HG03060 (cell line): ENCODE data around the gene RNASE13.
"Not testable (repeated sequence)": the region's sequence is repeated elsewhere in the genome, so short reads cannot be mapped to it uniquely, and the experiment has no call there.

Experiments
- ATAC-seq: cut with Tn5 transposase; IDR thresholded peaks from one replicate; pipeline ENCODE4 v1.9.1; 2021; ENCODE audit warnings: low read depth, moderate number of reproducible peaks; ENCODE audit not compliant: unreplicated experiment

RNASE13 gene

GRCh38 chr14:20997564-20997963, 37.0 kb downstream of the RNASE13 start:
- no peak for ATAC-seq

GRCh38 chr14:20997115-20997514, 37.5 kb downstream of the RNASE13 start:
- ATAC-seq, result no peak

- ATAC-seq, result no peak
These were observed 38.1 kb downstream of the RNASE13 start for GRCh38 chr14:20996521-20996920.

- ATAC-seq, result peak; percentile 93
These were observed 44.6 kb downstream of the RNASE13 start, which contains the start of gene METTL17 for GRCh38 chr14:20989787-20990600. Gene METTL17, plus strand, starts transcription at chr14:20989980. Its CDS starts 23 bp downstream, at chr14:20990003.

GRCh38 chr14:20989471-20989786, 45.2 kb downstream of the RNASE13 start:
- ATAC-seq, result no peak

GRCh38 chr14:20988717-20989470, 45.7 kb downstream of the RNASE13 start:
- no peak for ATAC-seq

GRCh38 chr14:20986811-20987210, 47.8 kb downstream of the RNASE13 start:
- ATAC-seq, result no peak

GRCh38 chr14:20985650-20986049, 49.0 kb downstream of the RNASE13 start:
- not testable (repeated sequence) for ATAC-seq
